Umbilical cord (tissue), 2 donors: ENCODE data around the gene TTLL9. TPM values are rescaled to one million over a fixed set of nuclear protein-coding genes. Genes with fewer than 3 reads are reported as not detected.

ENCODE experiments used
- DNase-seq: peaks from one replicate; pipeline ENCODE4 v3.0.0-alpha.2; 2015; ENCODE audit warnings: low spot score
- total RNA-seq: library from RNA; depleted of rRNA; stranded (reverse); fragments of >200 nt; gene quantifications from one replicate; pipeline ENCODE4 v1.2.3, GENCODE V29; 2014; ENCODE audit warnings: low replicate concordance; ENCODE audit not compliant: insufficient read depth

Gene TTLL9
- total RNA-seq, 1 donor from 2014 or later, result 5.8 TPM

- no peak for DNase-seq
These were observed 12.3 kb upstream of the TTLL9 start for GRCh38 chr20:31857861-31858759.

GRCh38 chr20:31858760-31859083 is 11.7 kb upstream of the TTLL9 start:
- DNase-seq, result no peak

- DNase-seq, result no peak
These were observed 11.0 kb upstream of the TTLL9 start for GRCh38 chr20:31859266-31859997.

- DNase-seq, result no peak
These were observed 10.4 kb upstream of the TTLL9 start for GRCh38 chr20:31859998-31860380.

- peak; percentile 78 for DNase-seq
These were observed 9.9 kb upstream of the TTLL9 start for GRCh38 chr20:31860390-31861134.

GRCh38 chr20:31861135-31861384 is 9.4 kb upstream of the TTLL9 start:
- DNase-seq, result no peak

GRCh38 chr20:31861385-31862156 is 8.9 kb upstream of the TTLL9 start:
- DNase-seq, result peak; percentile 76

- no peak for DNase-seq
These were observed 8.3 kb upstream of the TTLL9 start for GRCh38 chr20:31862157-31862470.

- DNase-seq, result no peak
These were observed 7.9 kb upstream of the TTLL9 start for GRCh38 chr20:31862506-31862905.

- no peak for DNase-seq
These were observed 6.9 kb upstream of the TTLL9 start for GRCh38 chr20:31863296-31864085.

GRCh38 chr20:31864521-31865400 is 5.7 kb upstream of the TTLL9 start:
- no peak for DNase-seq

GRCh38 chr20:31866221-31866620 is 4.2 kb upstream of the TTLL9 start:
- DNase-seq, result no peak

- no peak for DNase-seq
These were observed 1.4 kb upstream of the TTLL9 start for GRCh38 chr20:31868853-31869672.

- no peak for DNase-seq
These were observed 827 bp upstream of the TTLL9 start for GRCh38 chr20:31869673-31869941.

GRCh38 chr20:31870726-31871617 is 538 bp downstream of the TTLL9 start:
- no peak for DNase-seq

GRCh38 chr20:31871618-31871954 is 1.2 kb downstream of the TTLL9 start:
- DNase-seq, result no peak

GRCh38 chr20:31872406-31872805 is 2.0 kb downstream of the TTLL9 start:
- no peak for DNase-seq

GRCh38 chr20:31875671-31876070 is 5.2 kb downstream of the TTLL9 start:
- no peak for DNase-seq

GRCh38 chr20:31877684-31878083 is 7.2 kb downstream of the TTLL9 start:
- DNase-seq, result no peak
